ENCODE results near the gene FGF2.

The FGF2 gene

GRCh38 chr4:122930862-122931261 is 104.2 kb downstream of the FGF2 start:
- TF ChIP-seq FOXP2 (optimal IDR thresholded peaks at IDR 0.05; ENCODE audit: borderline replicate concordance, extremely low read depth, extremely low read length, insufficient read depth) (no peak), SIN3A (IDR thresholded peaks at IDR 0.05; ENCODE audit: borderline replicate concordance, insufficient read depth, low read length) (no peak), TAF1 (IDR thresholded peaks at IDR 0.05; ENCODE audit: borderline replicate concordance, insufficient read depth, low read length) (no peak), POLR2AphosphoS5 (IDR thresholded peaks at IDR 0.05; ENCODE audit: low read depth, low read length) (no peak), REST (IDR thresholded peaks at IDR 0.05; ENCODE audit: insufficient read depth in 1 of 2, low read depth in 2 of 2, low read length in 2 of 2) (no peak)

GRCh38 chr4:122932763-122933162 is 106.1 kb downstream of the FGF2 start:
- no peak for TF ChIP-seq POLR2AphosphoS5 (IDR thresholded peaks at IDR 0.05; ENCODE audit: low read depth, low read length)
- TF ChIP-seq TAF1 (IDR thresholded peaks at IDR 0.05; ENCODE audit: borderline replicate concordance, insufficient read depth, low read length): no peak
- TF ChIP-seq SIN3A (IDR thresholded peaks at IDR 0.05; ENCODE audit: borderline replicate concordance, insufficient read depth, low read length): no peak
- TF ChIP-seq REST (IDR thresholded peaks at IDR 0.05; ENCODE audit: insufficient read depth in 1 of 2, low read depth in 2 of 2, low read length in 2 of 2): no peak
- no peak for TF ChIP-seq FOXP2 (optimal IDR thresholded peaks at IDR 0.05; ENCODE audit: borderline replicate concordance, extremely low read depth, extremely low read length, insufficient read depth)

GRCh38 chr4:122946142-122946541 is 119.5 kb downstream of the FGF2 start:
- no peak for TF ChIP-seq TAF1 (IDR thresholded peaks at IDR 0.05; ENCODE audit: borderline replicate concordance, insufficient read depth, low read length)
- no peak for TF ChIP-seq SIN3A (IDR thresholded peaks at IDR 0.05; ENCODE audit: borderline replicate concordance, insufficient read depth, low read length)
- TF ChIP-seq REST (IDR thresholded peaks at IDR 0.05; ENCODE audit: insufficient read depth in 1 of 2, low read depth in 2 of 2, low read length in 2 of 2): no peak
- no peak for TF ChIP-seq FOXP2 (optimal IDR thresholded peaks at IDR 0.05; ENCODE audit: borderline replicate concordance, extremely low read depth, extremely low read length, insufficient read depth)
- TF ChIP-seq POLR2AphosphoS5 (IDR thresholded peaks at IDR 0.05; ENCODE audit: low read depth, low read length): no peak

Data from PFSK-1 (cell line).